Hepatocyte (in vitro differentiated cells): ENCODE measurements around the gene GALNTL6.

Experiments
- EZH2 ChIP-seq: fragments of 200-600 bp; sonication (generic); IDR thresholded peaks from 2 replicates; pipeline ENCODE4 v1.6.1; 2016; ENCODE audit warnings: antibody characterized with exemption, mild to moderate bottlenecking, borderline replicate concordance
- TF ChIP-seq, protein P1 (sequence below): fragments of 200-600 bp; sonication (generic); IDR thresholded peaks from 2 replicates; pipeline ENCODE4 v1.5.1; 2016; ENCODE audit warnings: antibody characterized with exemption, mild to moderate bottlenecking; ENCODE audit not compliant: poor library complexity

DNA sequence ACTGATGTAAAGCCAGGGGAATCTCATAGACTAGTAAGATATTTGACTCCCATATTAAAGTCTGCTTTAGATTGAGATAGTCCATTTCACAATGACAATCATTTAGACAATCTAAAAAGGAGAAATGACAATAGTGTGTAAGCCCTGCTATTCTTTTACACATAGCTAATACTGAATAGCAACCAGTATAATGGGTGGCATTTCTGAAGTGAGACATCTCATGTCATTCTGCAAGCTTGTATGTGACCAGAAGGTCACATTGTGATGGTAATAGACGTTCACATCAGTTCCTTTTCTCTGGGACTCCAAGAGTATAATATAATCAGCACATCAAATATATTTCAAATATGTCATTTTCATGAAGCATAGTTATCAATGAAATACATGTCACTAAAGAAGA lies 440.2 kb downstream of the GALNTL6 start:
- TF ChIP-seq, protein P1, sequence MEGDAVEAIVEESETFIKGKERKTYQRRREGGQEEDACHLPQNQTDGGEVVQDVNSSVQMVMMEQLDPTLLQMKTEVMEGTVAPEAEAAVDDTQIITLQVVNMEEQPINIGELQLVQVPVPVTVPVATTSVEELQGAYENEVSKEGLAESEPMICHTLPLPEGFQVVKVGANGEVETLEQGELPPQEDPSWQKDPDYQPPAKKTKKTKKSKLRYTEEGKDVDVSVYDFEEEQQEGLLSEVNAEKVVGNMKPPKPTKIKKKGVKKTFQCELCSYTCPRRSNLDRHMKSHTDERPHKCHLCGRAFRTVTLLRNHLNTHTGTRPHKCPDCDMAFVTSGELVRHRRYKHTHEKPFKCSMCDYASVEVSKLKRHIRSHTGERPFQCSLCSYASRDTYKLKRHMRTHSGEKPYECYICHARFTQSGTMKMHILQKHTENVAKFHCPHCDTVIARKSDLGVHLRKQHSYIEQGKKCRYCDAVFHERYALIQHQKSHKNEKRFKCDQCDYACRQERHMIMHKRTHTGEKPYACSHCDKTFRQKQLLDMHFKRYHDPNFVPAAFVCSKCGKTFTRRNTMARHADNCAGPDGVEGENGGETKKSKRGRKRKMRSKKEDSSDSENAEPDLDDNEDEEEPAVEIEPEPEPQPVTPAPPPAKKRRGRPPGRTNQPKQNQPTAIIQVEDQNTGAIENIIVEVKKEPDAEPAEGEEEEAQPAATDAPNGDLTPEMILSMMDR = no peak
- no peak for TF ChIP-seq EZH2
